ENCODE measurements around the gene TMEM106A.
"Not testable (repeated sequence)": the region's sequence is repeated elsewhere in the genome, so short reads cannot be mapped to it uniquely, and the experiment has no call there.

TMEM106A gene

GRCh38 chr17:43226393-43226792, 14.7 kb downstream of the TMEM106A start:
- no peak overlapping the region for H3K4me3 ChIP-seq (ENCODE audit: low read depth, low read length)
- no peak for TF ChIP-seq CTCF (IDR thresholded peaks at IDR 0.05; ENCODE audit: insufficient read depth, low read depth, low read length, missing control alignments)
- DNase-seq (ENCODE audit: low read depth) = no peak

GRCh38 chr17:43228020-43228782, 16.5 kb downstream of the TMEM106A start, which contains the start of gene CCDC200:
CCDC200 (minus strand) TSS chr17:43228623; CDS start chr17:43228554, 69 bp downstream.
- not testable (repeated sequence) for H3K4me3 ChIP-seq (ENCODE audit: low read depth, low read length); DNase-seq (ENCODE audit: low read depth)

GRCh38 chr17:43231205-43232020, 19.7 kb downstream of the TMEM106A start:
- H3K4me3 ChIP-seq (ENCODE audit: low read depth, low read length); DNase-seq (ENCODE audit: low read depth): not testable (repeated sequence)

- not testable (repeated sequence) for H3K4me3 ChIP-seq (ENCODE audit: low read depth, low read length); DNase-seq (ENCODE audit: low read depth)
These were observed 20.5 kb downstream of the TMEM106A start for GRCh38 chr17:43232021-43232699.

- not testable (repeated sequence) for H3K4me3 ChIP-seq (ENCODE audit: low read depth, low read length); DNase-seq (ENCODE audit: low read depth)
These were observed 21.6 kb downstream of the TMEM106A start for GRCh38 chr17:43233263-43233662.

- H3K4me3 ChIP-seq (ENCODE audit: low read depth, low read length) = not testable (repeated sequence)
These were observed 22.2 kb downstream of the TMEM106A start, which contains the start of gene RNU2-1 for GRCh38 chr17:43233877-43234276. RNU2-1 (minus strand) TSS chr17:43233977.

GRCh38 chr17:43239597-43239996, 27.9 kb downstream of the TMEM106A start:
- not testable (repeated sequence) for H3K4me3 ChIP-seq (ENCODE audit: low read depth, low read length); DNase-seq (ENCODE audit: low read depth)

More at GRCh38 chr17:43233877-43234276, 22.2 kb downstream of the TMEM106A start, which contains the start of gene RNU2-1:
- DNase-seq (ENCODE audit: low read depth) = not testable (repeated sequence)

- H3K4me3 ChIP-seq (ENCODE audit: low read depth, low read length); DNase-seq (ENCODE audit: low read depth): not testable (repeated sequence)
These were observed 29.1 kb downstream of the TMEM106A start for GRCh38 chr17:43240596-43241352.

- not testable (repeated sequence) for H3K4me3 ChIP-seq (ENCODE audit: low read depth, low read length); DNase-seq (ENCODE audit: low read depth)
These were observed 34.8 kb downstream of the TMEM106A start for GRCh38 chr17:43246456-43246855.

Measured in GM12865 (cell line).